HG03039 (cell line): ENCODE data around the gene SAP30L.

ENCODE experiments used
- ATAC-seq: cut with Tn5 transposase; IDR thresholded peaks from one replicate; pipeline ENCODE4 v1.9.1; 2021; ENCODE audit warnings: mild to moderate bottlenecking, moderate library complexity; ENCODE audit not compliant: unreplicated experiment

SAP30L gene

GRCh38 chr5:154445422-154446194, at the start of gene SAP30L:
TSS of gene SAP30L (plus strand) at chr5:154445997. CDS start at chr5:154446605, 608 bp downstream.
- peak; percentile 94 for ATAC-seq

GRCh38 chr5:154396128-154396527, 49.7 kb upstream of the SAP30L start:
- ATAC-seq, result no peak

DNA sequence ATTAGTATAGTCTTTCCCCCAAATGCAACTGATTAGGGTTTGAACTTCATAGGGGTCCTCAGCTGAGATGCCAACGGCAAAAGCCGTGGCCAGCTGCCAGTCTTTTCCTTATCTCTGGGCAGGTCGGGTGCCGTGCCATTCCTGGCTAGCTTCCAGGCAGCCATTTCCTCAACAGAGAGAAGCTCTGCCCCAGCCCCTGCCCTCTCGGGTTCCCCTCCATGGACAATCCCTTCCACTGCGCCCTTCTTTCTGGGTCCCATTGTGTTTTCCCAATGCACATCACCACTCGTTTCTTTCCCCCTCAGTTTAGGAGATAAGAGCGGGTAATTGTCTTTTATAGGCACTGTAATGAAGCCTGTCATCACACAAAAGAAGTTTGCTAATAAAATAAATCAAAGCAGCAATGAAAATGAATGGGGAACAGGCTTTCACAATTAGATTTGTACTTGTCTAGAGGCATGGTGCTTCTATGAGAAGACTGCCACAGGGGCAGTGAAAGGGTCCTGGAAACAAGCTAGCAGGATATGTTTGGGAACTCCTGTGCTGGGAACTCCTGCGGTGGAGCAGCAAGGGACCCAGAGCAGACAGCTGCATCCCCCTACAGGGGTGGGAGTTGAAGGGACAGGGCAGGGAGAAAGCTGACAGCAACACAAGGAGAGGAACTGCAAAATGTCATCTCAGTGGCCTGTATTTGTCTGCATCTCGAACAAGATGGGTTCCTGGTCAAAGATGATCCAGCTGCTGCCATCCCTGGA, 48.0 kb upstream of the SAP30L start:
- ATAC-seq, result no peak

DNA sequence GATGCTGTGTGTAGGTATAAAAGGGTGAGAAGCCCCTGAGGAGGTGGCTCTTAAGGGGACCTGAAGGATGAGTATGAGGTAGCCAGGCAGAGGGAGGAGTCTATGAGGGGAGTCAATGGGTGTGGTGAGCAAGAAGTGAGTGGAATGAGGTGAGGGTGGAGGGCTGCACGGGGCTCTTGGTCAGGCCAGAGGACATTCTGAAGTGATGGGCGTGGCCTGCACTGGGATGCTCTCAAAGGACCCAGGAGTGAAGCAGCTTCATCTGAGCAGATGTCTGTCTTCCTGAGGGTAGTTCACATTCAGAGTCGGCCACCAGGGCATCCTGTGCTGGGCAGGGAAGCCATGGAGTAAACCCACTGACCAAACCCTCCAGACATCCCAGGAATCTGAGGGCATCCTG, 45.1 kb upstream of the SAP30L start:
- no peak for ATAC-seq

- ATAC-seq, result no peak
Observed at GRCh38 chr5:154401355-154401754, 44.4 kb upstream of the SAP30L start.

GRCh38 chr5:154401931-154402330, 43.9 kb upstream of the SAP30L start:
- ATAC-seq, result no peak

DNA sequence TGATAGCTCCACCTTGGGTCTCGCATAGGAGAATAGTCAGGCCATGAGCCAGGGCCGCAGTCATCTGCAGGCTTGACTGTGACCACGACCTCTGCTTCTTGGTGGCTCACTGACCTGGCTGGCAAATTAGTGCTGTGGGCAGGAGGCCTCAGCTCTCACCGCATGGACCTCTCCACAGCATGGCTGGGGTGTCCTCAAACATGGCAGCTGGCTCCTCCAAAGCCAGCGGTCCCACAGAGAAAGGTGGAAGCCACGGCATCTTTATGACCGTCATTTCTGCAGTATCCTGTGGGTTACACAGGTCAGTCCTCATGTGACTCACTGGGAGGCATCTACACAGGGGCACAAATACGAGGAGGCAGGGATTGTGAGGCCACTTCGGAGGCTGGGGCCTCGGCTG, 43.2 kb upstream of the SAP30L start:
- ATAC-seq, result no peak

GRCh38 chr5:154403234-154403633, 42.6 kb upstream of the SAP30L start:
- no peak for ATAC-seq

GRCh38 chr5:154403776-154404387, 41.9 kb upstream of the SAP30L start:
- no peak for ATAC-seq

GRCh38 chr5:154405078-154405792, 40.6 kb upstream of the SAP30L start:
- peak; percentile 95 for ATAC-seq

DNA sequence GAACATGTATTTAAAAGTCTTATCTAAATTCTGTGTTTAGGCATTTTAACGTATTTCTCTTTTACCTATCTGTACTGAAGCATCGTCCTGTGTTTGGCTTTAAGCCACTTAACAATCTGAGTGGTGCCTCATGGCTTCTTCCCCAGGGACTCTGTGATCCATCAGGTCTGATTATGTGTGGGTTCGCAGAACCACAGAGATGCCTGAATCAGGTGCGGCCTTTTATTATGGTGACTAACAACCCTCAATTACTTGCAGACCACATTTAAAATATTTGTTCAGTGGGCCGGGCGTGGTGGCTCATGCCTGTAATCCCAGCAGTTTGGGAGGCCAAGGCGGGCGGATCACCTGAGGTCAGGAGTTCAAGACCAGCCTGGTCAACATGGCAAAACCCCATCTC, 39.6 kb upstream of the SAP30L start:
- ATAC-seq, result no peak

GRCh38 chr5:154406826-154407225, 39.0 kb upstream of the SAP30L start:
- ATAC-seq, result no peak

- ATAC-seq, result no peak
Observed at GRCh38 chr5:154408811-154409210, 37.0 kb upstream of the SAP30L start.

DNA sequence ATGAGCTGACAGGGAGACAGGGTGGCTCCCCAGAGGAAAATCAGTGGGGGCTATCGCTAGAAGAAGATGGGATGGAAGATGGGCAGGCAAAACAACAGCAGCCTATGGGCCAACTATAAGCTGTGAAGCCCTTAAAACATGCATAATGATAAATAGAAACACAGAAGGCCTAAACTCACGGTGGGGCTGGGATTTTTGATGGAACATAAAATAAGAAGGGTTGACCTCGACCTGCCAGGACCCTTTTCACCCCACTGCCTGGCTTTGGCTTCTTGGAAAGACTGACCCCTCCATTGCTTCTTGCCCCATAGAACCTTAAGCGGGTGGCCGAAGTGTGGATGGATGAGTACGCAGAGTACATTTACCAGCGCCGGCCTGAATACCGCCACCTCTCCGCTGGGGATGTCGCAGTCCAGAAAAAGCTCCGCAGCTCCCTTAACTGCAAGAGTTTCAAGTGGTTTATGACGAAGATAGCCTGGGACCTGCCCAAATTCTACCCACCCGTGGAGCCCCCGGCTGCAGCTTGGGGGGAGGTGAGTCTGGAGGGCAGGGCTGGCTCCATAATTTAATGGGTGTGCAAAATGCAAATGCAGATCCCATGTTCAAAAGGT, 36.5 kb upstream of the SAP30L start:
- ATAC-seq, result no peak

DNA sequence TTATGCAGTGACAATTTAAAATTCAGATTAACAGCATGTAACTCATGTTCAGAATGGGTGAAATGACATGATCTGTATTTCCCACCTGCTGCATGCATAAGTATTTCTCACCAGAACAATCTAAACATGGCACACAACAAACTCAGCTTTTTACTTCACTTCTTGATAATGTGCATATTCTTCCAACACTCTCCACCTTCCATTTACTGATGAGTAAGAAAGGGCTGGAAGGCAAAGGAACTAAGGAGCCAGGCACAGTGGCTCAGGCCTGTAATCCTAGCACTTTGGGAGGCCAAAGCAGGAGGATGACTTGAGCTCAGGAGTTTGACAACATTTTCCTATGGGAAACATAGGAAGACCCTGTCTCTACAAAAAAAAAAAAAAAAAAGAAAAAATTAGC, 35.8 kb upstream of the SAP30L start:
- ATAC-seq, result no peak

DNA sequence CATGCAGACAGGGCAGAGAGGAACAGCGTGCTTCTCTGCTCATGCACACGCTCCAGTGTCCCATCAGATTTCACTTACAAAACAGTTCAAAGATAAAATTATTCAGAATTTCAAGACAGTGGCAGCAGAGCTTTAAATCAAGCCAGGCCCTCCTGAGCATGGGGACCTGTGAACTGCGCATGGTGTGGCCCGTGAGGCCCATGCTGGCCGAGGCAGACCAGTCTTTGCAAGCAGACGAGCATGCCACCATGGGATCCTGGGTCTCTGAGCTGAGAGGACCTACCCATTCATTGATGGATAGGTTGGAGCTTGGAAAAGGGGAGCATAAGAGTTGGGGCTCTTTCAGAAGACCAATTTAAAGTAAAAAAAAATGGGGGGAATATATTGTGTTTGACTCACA, 35.0 kb upstream of the SAP30L start:
- no peak for ATAC-seq

- no peak for ATAC-seq
Observed at GRCh38 chr5:154411338-154411737, 34.5 kb upstream of the SAP30L start.

- ATAC-seq, result no peak
Observed at GRCh38 chr5:154412316-154412715, 33.5 kb upstream of the SAP30L start.

DNA sequence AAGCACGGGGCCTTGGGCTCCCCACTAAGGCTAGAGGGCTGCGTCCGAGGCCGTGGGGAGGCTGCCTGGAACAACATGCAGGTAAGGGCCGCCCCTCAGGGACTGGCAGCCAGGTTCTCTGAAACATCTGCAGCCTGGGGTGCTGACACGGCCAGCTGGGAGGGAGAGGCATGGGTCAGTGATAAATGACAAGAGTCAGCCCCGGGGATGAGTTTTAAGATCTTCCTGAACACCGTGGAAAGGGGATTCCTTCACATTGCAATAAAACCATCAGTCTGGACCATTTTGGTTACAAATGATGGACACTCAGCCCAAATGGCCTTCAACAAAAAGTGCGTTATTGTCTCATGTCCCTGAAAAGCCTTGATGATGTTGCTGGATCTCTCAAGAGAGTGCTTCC, 32.9 kb upstream of the SAP30L start:
- no peak for ATAC-seq

GRCh38 chr5:154415114-154415513, 30.7 kb upstream of the SAP30L start:
- ATAC-seq, result no peak

- no peak for ATAC-seq
Observed at GRCh38 chr5:154418344-154418820, 27.4 kb upstream of the SAP30L start.
